ENCODE data around the gene NBAS.

The NBAS gene

GRCh38 chr2:15560988-15561573, at the start of gene NBAS:
NBAS (minus strand) TSS chr2:15561334; CDS start chr2:15561304, 30 bp downstream.
- POLR2A ChIA-PET: interaction anchor here (0.8 kb wide), 1 partner anchor 49 kb away, joined by 3 read pairs; no protein-coding TSS in a partner anchor

GRCh38 chr2:15610430-15610952, 49.4 kb upstream of the NBAS start:
- ChIA-PET POLR2A (no interaction called here), CTCF (interaction anchor here (1.3 kb wide), 1 partner anchor 33 kb away, joined by 3 read pairs; no protein-coding TSS in a partner anchor)
- TF ChIP-seq CTCF (IDR thresholded peaks at IDR 0.05; ENCODE audit: control extremely low read depth, extremely low read depth, low read depth, missing control alignments): no peak
- no peak for DNase-seq (ENCODE audit: extremely low spot score)

More at GRCh38 chr2:15560988-15561573, at the start of gene NBAS:
- DNase-seq (ENCODE audit: extremely low spot score): peak; percentile 86
- CTCF ChIA-PET: interaction anchor here (0.8 to 4.4 kb wide), 6 partner anchors 9 to 24 kb away, joined by 3 to 28 read pairs (median 6); no protein-coding TSS in a partner anchor
- no peak for TF ChIP-seq CTCF (IDR thresholded peaks at IDR 0.05; ENCODE audit: control extremely low read depth, extremely low read depth, low read depth, missing control alignments)

GRCh38 chr2:15609341-15610042, 48.4 kb upstream of the NBAS start:
- no peak for TF ChIP-seq CTCF (IDR thresholded peaks at IDR 0.05; ENCODE audit: control extremely low read depth, extremely low read depth, low read depth, missing control alignments)
- ChIA-PET POLR2A (no interaction called here), CTCF (interaction anchor here (1.1 to 1.3 kb wide), 2 partner anchors 9 to 32 kb away, joined by 3 read pairs; no protein-coding TSS in a partner anchor)
- no peak for DNase-seq (ENCODE audit: extremely low spot score)

- ChIA-PET CTCF (no interaction called here), POLR2A (no interaction called here)
- DNase-seq (ENCODE audit: extremely low spot score): no peak
- TF ChIP-seq CTCF (IDR thresholded peaks at IDR 0.05; ENCODE audit: control extremely low read depth, extremely low read depth, low read depth, missing control alignments): no peak
These were observed 47.2 kb upstream of the NBAS start for GRCh38 chr2:15608392-15608761.

- POLR2A ChIA-PET: no interaction called here
- no peak for TF ChIP-seq CTCF (IDR thresholded peaks at IDR 0.05; ENCODE audit: control extremely low read depth, extremely low read depth, low read depth, missing control alignments)
- CTCF ChIA-PET: no interaction called here
- no peak for DNase-seq (ENCODE audit: extremely low spot score)
These were observed 46.7 kb upstream of the NBAS start for GRCh38 chr2:15607709-15608391.

All from GM10248 (cell line).